Smooth muscle cell (in vitro differentiated cells): ENCODE measurements around the gene MARK4. TPM values are rescaled to one million over a fixed set of nuclear protein-coding genes. Genes with fewer than 3 reads are reported as not detected.

Experiments used
- DNase-seq: peaks from one replicate; lab custom pipeline; 2025; ENCODE audit not compliant: unreplicated experiment; lab: John Stamatoyannopoulos, UW
- H2AFZ ChIP-seq: fragments of 200-600 bp; sonication (generic); 2 replicates; pipeline ENCODE4 v1.6.0; 2016; ENCODE audit warnings: antibody characterized with exemption, low read depth, mild to moderate bottlenecking
- H3F3A ChIP-seq: fragments of 200-600 bp; sonication (generic); 2 replicates; pipeline ENCODE4 v1.6.0; 2017; ENCODE audit warnings: antibody characterized with exemption, low read depth
- H3K27ac ChIP-seq: fragments of 200-600 bp; sonication (generic); 2 replicates; pipeline ENCODE4 v1.5.1; 2016; ENCODE audit warnings: low read depth, mild to moderate bottlenecking
- H3K27me3 ChIP-seq: fragments of 200-600 bp; sonication (generic); 2 replicates; pipeline ENCODE4 v1.6.1; 2016; ENCODE audit warnings: low read depth, mild to moderate bottlenecking
- H3K36me3 ChIP-seq: fragments of 200-600 bp; sonication (generic); 2 replicates; pipeline ENCODE4 v1.5.1; 2016; ENCODE audit warnings: low read depth
- H3K4me1 ChIP-seq: fragments of 200-600 bp; sonication (generic); 2 replicates; pipeline ENCODE4 v1.5.1; 2016; ENCODE audit warnings: low read depth
- H3K4me2 ChIP-seq: fragments of 200-600 bp; sonication (generic); 2 replicates; pipeline ENCODE4 v1.6.0; 2016; ENCODE audit warnings: mild to moderate bottlenecking
- H3K4me3 ChIP-seq: fragments of 200-600 bp; sonication (generic); 2 replicates; pipeline ENCODE4 v1.5.1; 2016; ENCODE audit warnings: mild to moderate bottlenecking
- H3K79me2 ChIP-seq: fragments of 200-600 bp; sonication (generic); 2 replicates; pipeline ENCODE4 v1.6.0; 2016; ENCODE audit warnings: low read depth, mild to moderate bottlenecking
- H3K9ac ChIP-seq: fragments of 200-600 bp; sonication (generic); 2 replicates; pipeline ENCODE4 v1.6.0; 2016; ENCODE audit warnings: low read depth
- H3K9me3 ChIP-seq: fragments of 200-600 bp; sonication (generic); replicated peaks from 2 replicates; pipeline ENCODE4 v1.5.1; 2016; ENCODE audit warnings: low read depth
- H4K20me1 ChIP-seq: fragments of 200-600 bp; sonication (generic); 2 replicates; pipeline ENCODE4 v1.6.0; 2016; ENCODE audit warnings: low read depth
- WGBS: methylation state at CpG from one replicate; pipeline ENCODE4 v1.1.7; 2016; ENCODE audit warnings: low lambda C conversion rate; 5-methylcytosine and 5-hydroxymethylcytosine counted together
- polyA plus RNA-seq: library from polyadenylated mRNA; unstranded; fragments of >200 nt; fragmentation: Nextera tagmentation; extraction: Ambion mirVana; gene quantifications from 2 replicates; pipeline ENCODE4 v1.2.1, GENCODE V29; 2016
- total RNA-seq: library from RNA; depleted of rRNA; stranded (reverse); fragments of >200 nt; gene quantifications from 2 replicates; pipeline ENCODE4 v1.2.3, GENCODE V29; 2014
- TF ChIP-seq, protein P1 (sequence below): fragments of 200-600 bp; sonication (generic); IDR thresholded peaks from 2 replicates; pipeline ENCODE4 v1.5.1; 2017; ENCODE audit warnings: borderline replicate concordance, mild to moderate bottlenecking, antibody characterized with exemption; ENCODE audit not compliant: insufficient read depth, poor library complexity, severe bottlenecking

MARK4 gene
- total and polyA plus RNA-seq, 2 experiments from 2014 or later = 15.6 to 23.0 TPM

DNA sequence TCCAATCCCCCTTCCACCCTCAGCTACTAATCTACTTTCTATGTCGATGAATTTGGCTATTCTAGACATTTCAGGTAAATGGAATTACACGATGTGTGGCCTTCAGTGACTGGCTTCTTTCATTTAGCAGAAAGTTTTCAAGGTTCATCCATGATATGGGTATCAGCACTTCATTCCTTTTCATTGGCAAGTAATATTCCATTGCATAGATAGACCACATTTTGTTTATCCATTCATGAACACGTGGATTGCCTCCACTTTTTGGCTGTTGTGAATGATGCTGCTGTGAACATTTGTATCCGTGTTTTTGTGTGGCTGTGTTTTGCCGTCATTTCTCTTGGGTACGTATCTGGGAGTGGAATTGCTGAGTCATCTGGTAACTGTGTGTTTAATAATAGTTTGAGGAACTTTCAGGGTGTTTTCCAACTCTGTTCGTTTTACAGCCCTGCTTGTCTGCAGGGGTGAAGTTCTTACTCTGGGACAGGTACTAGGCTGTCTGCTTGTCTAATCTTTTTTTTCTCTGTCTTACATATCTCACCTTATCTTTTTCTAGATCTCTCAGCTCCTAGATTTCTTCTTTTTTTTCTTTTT lies 32.5 kb downstream of the MARK4 start:
- no peak overlapping the region for H3K9ac ChIP-seq
- DNase-seq = no peak
- H2AFZ ChIP-seq = no peak overlapping the region

DNA sequence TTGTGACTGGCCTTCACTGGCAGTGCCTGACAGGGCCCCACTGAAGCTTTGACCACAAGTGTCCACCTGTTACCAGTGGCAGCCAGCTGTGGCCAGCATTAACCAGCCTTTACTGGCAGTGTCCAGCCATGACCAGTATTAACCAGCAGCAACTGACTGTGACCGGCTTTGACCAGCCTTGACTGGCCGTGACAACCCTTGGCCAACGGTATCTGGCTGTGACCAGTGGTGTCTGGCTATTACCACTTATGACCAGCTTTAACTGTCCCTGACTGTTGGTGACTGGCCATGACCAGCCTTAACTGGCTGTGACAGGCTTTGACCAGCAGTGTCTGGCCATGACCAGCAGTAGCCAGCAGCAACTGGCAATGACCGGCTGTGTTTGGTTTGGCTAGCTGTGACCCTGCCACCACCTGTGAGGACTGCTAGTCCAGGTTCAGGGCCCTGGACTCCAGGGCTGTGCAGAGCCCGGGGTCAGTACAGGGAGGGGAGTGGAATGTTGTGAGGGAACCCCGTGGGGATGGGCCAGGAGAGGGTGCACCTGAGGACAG lies 39.4 kb downstream of the MARK4 start:
- H3K9ac ChIP-seq = no peak overlapping the region
- 98% methylated on average over 6 of the region's 6 CpGs for WGBS
- TF ChIP-seq, protein P1, sequence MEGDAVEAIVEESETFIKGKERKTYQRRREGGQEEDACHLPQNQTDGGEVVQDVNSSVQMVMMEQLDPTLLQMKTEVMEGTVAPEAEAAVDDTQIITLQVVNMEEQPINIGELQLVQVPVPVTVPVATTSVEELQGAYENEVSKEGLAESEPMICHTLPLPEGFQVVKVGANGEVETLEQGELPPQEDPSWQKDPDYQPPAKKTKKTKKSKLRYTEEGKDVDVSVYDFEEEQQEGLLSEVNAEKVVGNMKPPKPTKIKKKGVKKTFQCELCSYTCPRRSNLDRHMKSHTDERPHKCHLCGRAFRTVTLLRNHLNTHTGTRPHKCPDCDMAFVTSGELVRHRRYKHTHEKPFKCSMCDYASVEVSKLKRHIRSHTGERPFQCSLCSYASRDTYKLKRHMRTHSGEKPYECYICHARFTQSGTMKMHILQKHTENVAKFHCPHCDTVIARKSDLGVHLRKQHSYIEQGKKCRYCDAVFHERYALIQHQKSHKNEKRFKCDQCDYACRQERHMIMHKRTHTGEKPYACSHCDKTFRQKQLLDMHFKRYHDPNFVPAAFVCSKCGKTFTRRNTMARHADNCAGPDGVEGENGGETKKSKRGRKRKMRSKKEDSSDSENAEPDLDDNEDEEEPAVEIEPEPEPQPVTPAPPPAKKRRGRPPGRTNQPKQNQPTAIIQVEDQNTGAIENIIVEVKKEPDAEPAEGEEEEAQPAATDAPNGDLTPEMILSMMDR = no peak

More for the DNA sequence above, 32.5 kb downstream of the MARK4 start:
- H3K4me3 ChIP-seq = no peak overlapping the region
- no peaks in the 10 kb centered on the region for H3K36me3 ChIP-seq
- H3K4me1 ChIP-seq = no peaks in the 10 kb centered on the region
- H3F3A ChIP-seq = peaks cover 24% of the 10 kb centered on the region
- H3K9me3 ChIP-seq = peaks cover 2% of the 10 kb centered on the region
- no peak overlapping the region for H3K27ac ChIP-seq
- TF ChIP-seq, protein P1 = no peak
- no peaks in the 10 kb centered on the region for H3K79me2 ChIP-seq
- H4K20me1 ChIP-seq = no peaks in the 10 kb centered on the region
- no peak overlapping the region for H3K4me2 ChIP-seq
- no peaks in the 10 kb centered on the region for H3K27me3 ChIP-seq
- 81% methylated on average over 7 of the region's 7 CpGs for WGBS

DNA sequence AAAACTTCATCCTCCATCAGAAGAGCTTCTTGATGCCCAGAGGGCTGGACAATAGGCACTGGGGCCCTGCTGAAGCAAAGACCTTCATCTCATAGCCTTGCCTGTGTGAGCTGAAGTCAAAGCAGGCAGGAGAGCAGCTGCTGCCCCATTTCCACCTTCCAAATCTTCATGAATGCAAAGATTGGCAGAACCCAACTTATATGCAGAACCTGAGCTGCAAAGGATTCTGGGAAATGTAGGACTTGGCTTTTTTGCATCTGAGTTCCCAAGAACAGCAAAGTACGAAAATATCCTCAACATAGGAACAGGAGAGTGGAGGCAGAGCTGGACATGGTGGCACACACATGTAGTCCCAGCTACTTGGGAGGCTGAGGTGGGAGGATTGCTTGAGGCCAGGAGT lies 40.8 kb downstream of the MARK4 start:
- Histone ChIP-seq H3K4me2 (no peak overlapping the region), H3K27me3 (no peaks in the 10 kb centered on the region), H3F3A (no peaks in the 10 kb centered on the region), H2AFZ (no peak overlapping the region), H3K79me2 (no peaks in the 10 kb centered on the region), H3K36me3 (peaks cover 18% of the 10 kb centered on the region), H3K27ac (no peak overlapping the region), H3K4me1 (no peaks in the 10 kb centered on the region), H3K4me3 (no peak overlapping the region), H3K9ac (no peak overlapping the region), H4K20me1 (no peaks in the 10 kb centered on the region), H3K9me3 (no peaks in the 10 kb centered on the region)
- WGBS = 96% methylated on average over 1 of the region's 1 CpG
- TF ChIP-seq, protein P1 = no peak
- no peak for DNase-seq

More for the DNA sequence above, 39.4 kb downstream of the MARK4 start:
- no peak for DNase-seq
- Histone ChIP-seq H4K20me1 (no peaks in the 10 kb centered on the region), H3K79me2 (no peaks in the 10 kb centered on the region), H3K9me3 (no peaks in the 10 kb centered on the region), H3K27ac (no peak overlapping the region), H2AFZ (no peak overlapping the region), H3K4me1 (no peaks in the 10 kb centered on the region), H3F3A (no peaks in the 10 kb centered on the region), H3K4me3 (no peak overlapping the region), H3K27me3 (no peaks in the 10 kb centered on the region), H3K4me2 (no peak overlapping the region), H3K36me3 (peaks cover 14% of the 10 kb centered on the region)

DNA sequence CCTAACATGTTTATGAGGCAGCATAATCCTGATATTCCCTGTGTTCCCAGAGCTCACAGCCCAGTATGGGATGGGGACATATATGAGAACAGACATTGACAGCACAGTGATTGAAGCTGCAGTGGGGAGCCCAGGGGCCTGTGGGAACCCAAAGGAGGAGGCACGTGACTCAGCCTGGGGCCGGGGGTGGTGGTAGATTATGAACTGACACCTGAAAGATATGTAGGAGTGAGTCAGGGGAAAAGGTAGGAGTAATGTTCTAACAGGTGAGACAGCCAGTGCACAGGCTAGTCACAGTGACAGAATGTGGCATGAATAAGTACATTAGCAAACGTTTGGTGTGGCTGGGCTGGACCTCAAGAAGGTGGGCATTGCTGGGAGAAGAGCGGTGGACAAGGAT lies 42.6 kb downstream of the MARK4 start:
- 79% methylated on average over 4 of the region's 4 CpGs for WGBS
- Histone ChIP-seq H3K27me3 (no peaks in the 10 kb centered on the region), H3K36me3 (peaks cover 18% of the 10 kb centered on the region), H3K9ac (no peak overlapping the region), H3F3A (no peaks in the 10 kb centered on the region), H4K20me1 (no peaks in the 10 kb centered on the region), H3K4me1 (no peaks in the 10 kb centered on the region), H3K27ac (no peak overlapping the region), H3K9me3 (no peaks in the 10 kb centered on the region), H3K79me2 (no peaks in the 10 kb centered on the region), H3K4me3 (no peak overlapping the region), H2AFZ (no peak overlapping the region), H3K4me2 (no peak overlapping the region)
- no peak for DNase-seq
- TF ChIP-seq, protein P1 = no peak
